ENCODE data around the gene SLCO4A1.
A peak's percentile ranks its signal among the peaks of the same experiment; 100 is the strongest.

SLCO4A1 gene

GRCh38 chr20:62645613-62646012 is 3.3 kb downstream of the SLCO4A1 start:
- TF ChIP-seq CTCF (IDR thresholded peaks at IDR 0.05), result no peak
- no peak for TF ChIP-seq ZFX (IDR thresholded peaks at IDR 0.05; ENCODE audit: borderline replicate concordance)

GRCh38 chr20:62646851-62647520 is 4.7 kb downstream of the SLCO4A1 start:
- TF ChIP-seq ZFX (IDR thresholded peaks at IDR 0.05; ENCODE audit: borderline replicate concordance) (no peak), CTCF (IDR thresholded peaks at IDR 0.05) (no peak)
- H3K27ac ChIP-seq, result no peak overlapping the region

More at GRCh38 chr20:62645613-62646012, 3.3 kb downstream of the SLCO4A1 start:
- no peak overlapping the region for H3K27ac ChIP-seq

- TF ChIP-seq ZFX (IDR thresholded peaks at IDR 0.05; ENCODE audit: borderline replicate concordance) (no peak), CTCF (IDR thresholded peaks at IDR 0.05) (no peak)
- H3K27ac ChIP-seq, result no peak overlapping the region
Measured at GRCh38 chr20:62647521-62648317, 5.4 kb downstream of the SLCO4A1 start.

- H3K27ac ChIP-seq, result no peak overlapping the region
- TF ChIP-seq ZFX (IDR thresholded peaks at IDR 0.05; ENCODE audit: borderline replicate concordance) (no peak), CTCF (IDR thresholded peaks at IDR 0.05) (no peak)
Measured at GRCh38 chr20:62648318-62648995, 6.2 kb downstream of the SLCO4A1 start.

- no peak for TF ChIP-seq ZFX (IDR thresholded peaks at IDR 0.05; ENCODE audit: borderline replicate concordance)
- no peak for TF ChIP-seq CTCF (IDR thresholded peaks at IDR 0.05)
- no peak overlapping the region for H3K27ac ChIP-seq
Measured at GRCh38 chr20:62649140-62649539, 6.8 kb downstream of the SLCO4A1 start.

- peak overlapping the region; percentile 90 for H3K27ac ChIP-seq
- TF ChIP-seq CTCF (IDR thresholded peaks at IDR 0.05) (no peak), ZFX (IDR thresholded peaks at IDR 0.05; ENCODE audit: borderline replicate concordance) (no peak)
Measured at GRCh38 chr20:62650551-62651284, 8.4 kb downstream of the SLCO4A1 start.
